ENCODE results near the gene UNC45B. TPM values are rescaled to one million over a fixed set of nuclear protein-coding genes. Genes with fewer than 3 reads are reported as not detected.
"Not testable (repeated sequence)": the region's sequence is repeated elsewhere in the genome, so short reads cannot be mapped to it uniquely, and the experiment has no call there.

Gene UNC45B
- total RNA-seq, 1 donor from 2014 or later: not detected

DNA sequence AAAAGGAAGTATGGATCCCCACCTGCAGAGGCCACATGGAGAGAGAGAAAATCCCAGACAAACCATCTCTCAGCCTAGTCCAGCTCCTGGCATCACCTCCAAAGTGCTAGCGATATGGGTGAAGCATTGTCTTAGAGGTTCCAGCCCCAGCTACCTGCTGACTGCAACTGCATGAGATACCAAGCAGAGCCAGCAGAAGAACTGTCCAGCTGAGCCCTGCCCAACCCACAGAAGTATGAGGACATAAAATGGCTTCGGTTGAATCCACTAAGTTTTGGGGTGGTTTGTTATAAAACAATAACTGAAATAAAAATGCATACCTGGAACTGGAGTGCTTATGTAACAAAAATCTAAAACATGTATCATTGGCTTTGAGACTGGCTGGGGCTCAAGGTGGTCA, 74.8 kb downstream of the UNC45B start:
- H3K4me1 Mint-ChIP-seq (ENCODE audit: unreplicated experiment): no peaks in the 10 kb centered on the region
- TF ChIP-seq, protein P1, sequence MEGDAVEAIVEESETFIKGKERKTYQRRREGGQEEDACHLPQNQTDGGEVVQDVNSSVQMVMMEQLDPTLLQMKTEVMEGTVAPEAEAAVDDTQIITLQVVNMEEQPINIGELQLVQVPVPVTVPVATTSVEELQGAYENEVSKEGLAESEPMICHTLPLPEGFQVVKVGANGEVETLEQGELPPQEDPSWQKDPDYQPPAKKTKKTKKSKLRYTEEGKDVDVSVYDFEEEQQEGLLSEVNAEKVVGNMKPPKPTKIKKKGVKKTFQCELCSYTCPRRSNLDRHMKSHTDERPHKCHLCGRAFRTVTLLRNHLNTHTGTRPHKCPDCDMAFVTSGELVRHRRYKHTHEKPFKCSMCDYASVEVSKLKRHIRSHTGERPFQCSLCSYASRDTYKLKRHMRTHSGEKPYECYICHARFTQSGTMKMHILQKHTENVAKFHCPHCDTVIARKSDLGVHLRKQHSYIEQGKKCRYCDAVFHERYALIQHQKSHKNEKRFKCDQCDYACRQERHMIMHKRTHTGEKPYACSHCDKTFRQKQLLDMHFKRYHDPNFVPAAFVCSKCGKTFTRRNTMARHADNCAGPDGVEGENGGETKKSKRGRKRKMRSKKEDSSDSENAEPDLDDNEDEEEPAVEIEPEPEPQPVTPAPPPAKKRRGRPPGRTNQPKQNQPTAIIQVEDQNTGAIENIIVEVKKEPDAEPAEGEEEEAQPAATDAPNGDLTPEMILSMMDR (IDR thresholded peaks at IDR 0.05): no peak
- H3K4me3 Mint-ChIP-seq (ENCODE audit: unreplicated experiment): no peak overlapping the region
- H3K27ac Mint-ChIP-seq (ENCODE audit: unreplicated experiment): no peak overlapping the region
- H3K9me3 Mint-ChIP-seq (ENCODE audit: unreplicated experiment): no peaks in the 10 kb centered on the region
- H3K36me3 Mint-ChIP-seq (ENCODE audit: unreplicated experiment): no peaks in the 10 kb centered on the region
- H3K27me3 Mint-ChIP-seq (ENCODE audit: unreplicated experiment): peaks cover 11% of the 10 kb centered on the region
- no peak for DNase-seq (ENCODE audit: extremely low spot score, unreplicated experiment)

DNA sequence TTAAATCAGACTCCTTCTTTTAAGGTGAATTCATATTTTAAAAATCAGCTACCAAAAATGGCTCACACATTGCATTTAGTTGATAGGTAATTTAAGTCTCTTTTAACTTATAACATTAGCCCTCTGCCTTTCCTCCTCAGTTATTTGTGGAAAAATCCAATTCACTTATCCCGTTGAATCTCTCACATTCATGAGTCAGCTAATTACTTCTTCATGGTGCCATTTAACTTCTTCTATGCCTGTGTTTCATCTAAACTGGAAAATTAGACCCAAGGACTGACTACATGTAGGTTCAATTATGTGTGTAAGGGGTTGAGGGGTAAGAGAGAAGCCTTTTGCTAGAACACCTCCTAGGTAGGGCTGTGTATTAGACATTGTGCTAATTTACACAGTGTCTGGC, 76.8 kb downstream of the UNC45B start:
- no peak overlapping the region for H3K4me3 Mint-ChIP-seq (ENCODE audit: unreplicated experiment)
- TF ChIP-seq, protein P1 (IDR thresholded peaks at IDR 0.05): no peak
- no peak for DNase-seq (ENCODE audit: extremely low spot score, unreplicated experiment)

DNA sequence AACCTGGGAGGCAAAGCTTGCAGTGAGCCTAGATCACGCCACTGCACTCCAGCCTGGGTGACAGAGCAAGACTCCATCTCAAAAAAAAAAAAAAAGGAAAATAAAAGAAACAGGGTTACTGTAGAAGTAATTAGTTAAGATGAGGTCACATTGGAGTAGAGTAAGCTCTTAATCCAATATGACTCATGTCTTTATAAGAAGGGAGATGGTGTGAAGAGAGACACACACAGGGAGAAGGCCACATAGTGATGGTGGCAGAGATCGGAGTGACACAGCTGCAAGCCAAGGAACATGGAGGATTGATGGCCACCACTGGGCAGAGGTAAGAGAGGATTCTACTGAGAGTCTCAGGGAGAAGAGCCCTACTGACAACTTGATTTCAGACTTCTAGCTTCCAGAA, 79.9 kb downstream of the UNC45B start:
- Mint-ChIP-seq H3K36me3 (ENCODE audit: unreplicated experiment) (no peaks in the 10 kb centered on the region), H3K27ac (ENCODE audit: unreplicated experiment) (no peak overlapping the region), H3K27me3 (ENCODE audit: unreplicated experiment) (peaks cover 29% of the 10 kb centered on the region), H3K4me3 (ENCODE audit: unreplicated experiment) (no peak overlapping the region), H3K9me3 (ENCODE audit: unreplicated experiment) (no peaks in the 10 kb centered on the region), H3K4me1 (ENCODE audit: unreplicated experiment) (no peaks in the 10 kb centered on the region)
- TF ChIP-seq, protein P1 (IDR thresholded peaks at IDR 0.05): no peak
- no peak for DNase-seq (ENCODE audit: extremely low spot score, unreplicated experiment)

More for the DNA sequence above, 76.8 kb downstream of the UNC45B start:
- H3K27me3 Mint-ChIP-seq (ENCODE audit: unreplicated experiment): peaks cover 14% of the 10 kb centered on the region
- H3K4me1 Mint-ChIP-seq (ENCODE audit: unreplicated experiment): no peaks in the 10 kb centered on the region
- no peaks in the 10 kb centered on the region for H3K36me3 Mint-ChIP-seq (ENCODE audit: unreplicated experiment)
- no peak overlapping the region for H3K27ac Mint-ChIP-seq (ENCODE audit: unreplicated experiment)
- H3K9me3 Mint-ChIP-seq (ENCODE audit: unreplicated experiment): no peaks in the 10 kb centered on the region

DNA sequence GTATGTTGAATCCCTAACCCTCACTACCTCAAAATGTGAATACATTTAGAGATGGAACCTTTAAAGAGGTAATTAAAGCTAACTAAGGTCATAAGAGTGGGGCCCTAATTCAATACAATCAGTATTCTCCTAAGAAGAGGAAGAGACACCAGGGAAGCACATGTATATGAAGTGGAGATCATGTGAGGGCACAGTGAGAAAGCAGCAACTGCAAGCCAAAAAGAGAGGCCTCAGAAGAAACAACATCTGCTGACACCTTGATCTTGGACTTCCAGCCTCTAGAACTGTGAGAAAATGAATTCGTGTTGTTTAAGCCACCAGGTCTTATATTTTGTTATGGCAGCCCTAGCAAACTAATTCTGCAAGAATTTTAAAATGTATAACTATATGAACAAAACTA, 82.0 kb downstream of the UNC45B start:
- no peak overlapping the region for H3K4me3 Mint-ChIP-seq (ENCODE audit: unreplicated experiment)
- no peaks in the 10 kb centered on the region for H3K4me1 Mint-ChIP-seq (ENCODE audit: unreplicated experiment)
- H3K27me3 Mint-ChIP-seq (ENCODE audit: unreplicated experiment): peaks cover 29% of the 10 kb centered on the region
- H3K9me3 Mint-ChIP-seq (ENCODE audit: unreplicated experiment): no peaks in the 10 kb centered on the region
- no peak overlapping the region for H3K27ac Mint-ChIP-seq (ENCODE audit: unreplicated experiment)
- DNase-seq (ENCODE audit: extremely low spot score, unreplicated experiment): no peak
- TF ChIP-seq, protein P1 (IDR thresholded peaks at IDR 0.05): no peak
- H3K36me3 Mint-ChIP-seq (ENCODE audit: unreplicated experiment): no peaks in the 10 kb centered on the region

DNA sequence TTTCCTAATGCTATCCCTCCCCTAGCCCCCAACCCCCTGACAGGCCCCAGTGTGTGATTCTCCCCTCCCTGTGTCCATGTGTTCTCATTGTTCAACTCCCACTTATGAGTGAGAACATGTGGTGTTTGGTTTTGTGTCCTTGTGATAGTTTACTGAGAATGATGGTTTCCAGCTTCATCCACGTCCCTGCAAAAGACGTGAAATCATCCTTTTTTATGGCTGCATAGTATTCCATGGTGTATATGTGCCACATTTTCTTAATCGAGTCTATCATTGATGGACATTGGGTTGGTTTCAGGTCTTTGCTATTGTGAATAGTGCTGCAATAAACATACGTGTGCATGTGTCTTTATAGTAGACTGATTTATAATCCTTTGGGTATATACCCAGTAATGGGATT, 86.7 kb downstream of the UNC45B start:
- DNase-seq (ENCODE audit: extremely low spot score, unreplicated experiment); H3K4me3 Mint-ChIP-seq (ENCODE audit: unreplicated experiment); H3K4me1 Mint-ChIP-seq (ENCODE audit: unreplicated experiment); H3K9me3 Mint-ChIP-seq (ENCODE audit: unreplicated experiment); H3K36me3 Mint-ChIP-seq (ENCODE audit: unreplicated experiment); H3K27ac Mint-ChIP-seq (ENCODE audit: unreplicated experiment): not testable (repeated sequence)
- H3K27me3 Mint-ChIP-seq (ENCODE audit: unreplicated experiment): peaks cover 32% of the 10 kb centered on the region

DNA sequence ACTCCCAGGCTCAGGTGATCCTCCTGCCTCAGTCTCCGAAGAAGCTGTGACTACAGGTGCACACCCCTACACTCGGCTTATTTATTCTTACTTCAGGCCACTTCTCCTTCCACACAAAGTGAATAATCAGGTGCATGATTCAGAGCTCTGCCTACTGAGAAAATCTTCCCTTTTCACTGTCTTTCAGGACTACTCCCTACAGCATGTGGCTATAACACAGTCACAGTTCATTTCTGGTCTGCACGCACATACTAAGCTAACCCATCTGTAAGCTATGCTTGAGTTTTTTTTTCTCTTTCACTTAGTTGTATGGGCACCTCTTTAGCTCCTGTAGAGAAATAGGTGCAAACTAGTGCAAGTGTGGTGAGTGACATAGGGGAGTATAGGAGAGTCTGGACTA, 87.7 kb downstream of the UNC45B start:
- Mint-ChIP-seq H3K4me3 (ENCODE audit: unreplicated experiment) (no peak overlapping the region), H3K4me1 (ENCODE audit: unreplicated experiment) (peaks cover 4% of the 10 kb centered on the region), H3K9me3 (ENCODE audit: unreplicated experiment) (peaks cover 3% of the 10 kb centered on the region), H3K27ac (ENCODE audit: unreplicated experiment) (no peak overlapping the region), H3K27me3 (ENCODE audit: unreplicated experiment) (peaks cover 27% of the 10 kb centered on the region), H3K36me3 (ENCODE audit: unreplicated experiment) (no peaks in the 10 kb centered on the region)
- no peak for DNase-seq (ENCODE audit: extremely low spot score, unreplicated experiment)
- TF ChIP-seq, protein P1 (IDR thresholded peaks at IDR 0.05): no peak

Data from osteocyte (in vitro differentiated cells).